Omental fat pad (tissue), 4 donors: ENCODE measurements around the gene ZNF599. TPM values are rescaled to one million over a fixed set of nuclear protein-coding genes. Genes with fewer than 3 reads are reported as not detected.
A peak's percentile ranks its signal among the peaks of the same experiment; 100 is the strongest.

Source experiments
- ATAC-seq: fragments of 150-250 bp; one replicate; pipeline ENCODE4 v1.9.1; 2016; ENCODE audit warnings: mild to moderate bottlenecking, moderate library complexity; ENCODE audit not compliant: low FRiP score
- DNase-seq: peaks from one replicate; pipeline ENCODE4 v3.0.0-alpha.2; 2019; ENCODE audit warnings: low spot score
- total RNA-seq, 4 donors: library from RNA; depleted of rRNA; stranded (reverse); fragments of >200 nt; gene quantifications; one replicate each; pipeline ENCODE4 v1.1.0, GENCODE V29; 2016
- TF ChIP-seq, protein P1 (sequence below), 3 donors: fragments of 450-650 bp; IDR thresholded peaks; one replicate each; pipeline ENCODE4 v1.5.1; 2016 to 2017; ENCODE audit warnings: antibody characterized with exemption in 3 of 3, mild to moderate bottlenecking in 3 of 3, moderate library complexity in 2 of 3

ZNF599 gene
- total RNA-seq, 4 donors from 2014 or later: 3.5 to 9.9 (median 4.6) TPM

GRCh38 chr19:34794066-34794960 is 21.3 kb upstream of the ZNF599 start:
- TF ChIP-seq, protein P1, sequence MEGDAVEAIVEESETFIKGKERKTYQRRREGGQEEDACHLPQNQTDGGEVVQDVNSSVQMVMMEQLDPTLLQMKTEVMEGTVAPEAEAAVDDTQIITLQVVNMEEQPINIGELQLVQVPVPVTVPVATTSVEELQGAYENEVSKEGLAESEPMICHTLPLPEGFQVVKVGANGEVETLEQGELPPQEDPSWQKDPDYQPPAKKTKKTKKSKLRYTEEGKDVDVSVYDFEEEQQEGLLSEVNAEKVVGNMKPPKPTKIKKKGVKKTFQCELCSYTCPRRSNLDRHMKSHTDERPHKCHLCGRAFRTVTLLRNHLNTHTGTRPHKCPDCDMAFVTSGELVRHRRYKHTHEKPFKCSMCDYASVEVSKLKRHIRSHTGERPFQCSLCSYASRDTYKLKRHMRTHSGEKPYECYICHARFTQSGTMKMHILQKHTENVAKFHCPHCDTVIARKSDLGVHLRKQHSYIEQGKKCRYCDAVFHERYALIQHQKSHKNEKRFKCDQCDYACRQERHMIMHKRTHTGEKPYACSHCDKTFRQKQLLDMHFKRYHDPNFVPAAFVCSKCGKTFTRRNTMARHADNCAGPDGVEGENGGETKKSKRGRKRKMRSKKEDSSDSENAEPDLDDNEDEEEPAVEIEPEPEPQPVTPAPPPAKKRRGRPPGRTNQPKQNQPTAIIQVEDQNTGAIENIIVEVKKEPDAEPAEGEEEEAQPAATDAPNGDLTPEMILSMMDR (IDR thresholded peaks at IDR 0.05): no peak
- ATAC-seq (peak; percentile 68), DNase-seq (no peak)

DNA sequence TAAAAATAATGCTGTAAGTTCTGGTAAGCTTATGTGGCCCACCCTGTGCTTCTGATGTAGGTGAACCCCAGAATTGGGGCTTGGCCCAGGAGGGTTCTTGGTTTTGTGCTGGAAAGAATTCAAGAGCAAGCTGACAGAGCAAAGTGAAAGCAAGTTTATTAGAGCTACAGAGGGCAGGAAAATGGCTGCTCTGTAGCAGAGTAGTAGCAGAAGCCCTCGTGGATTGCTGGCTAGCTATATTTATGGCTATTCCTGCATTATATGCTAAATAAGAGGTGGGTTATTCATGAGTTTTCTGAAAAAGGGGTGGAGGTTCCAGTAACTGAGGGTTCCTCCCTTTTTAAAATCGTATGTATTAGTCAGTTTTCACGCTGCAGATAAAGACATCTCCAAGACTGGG is 20.6 kb upstream of the ZNF599 start:
- ATAC-seq: peak; percentile 23
- no peak for DNase-seq
- TF ChIP-seq, protein P1 (IDR thresholded peaks at IDR 0.05): no peak

- ATAC-seq: no peak
- TF ChIP-seq, protein P1 (IDR thresholded peaks at IDR 0.05): no peak
- DNase-seq: no peak
These were observed 15.1 kb upstream of the ZNF599 start for GRCh38 chr19:34788074-34788473.

- TF ChIP-seq, protein P1 (IDR thresholded peaks at IDR 0.05): no peak
- ATAC-seq (no peak), DNase-seq (no peak)
These were observed 14.2 kb upstream of the ZNF599 start for GRCh38 chr19:34787059-34787824.

DNA sequence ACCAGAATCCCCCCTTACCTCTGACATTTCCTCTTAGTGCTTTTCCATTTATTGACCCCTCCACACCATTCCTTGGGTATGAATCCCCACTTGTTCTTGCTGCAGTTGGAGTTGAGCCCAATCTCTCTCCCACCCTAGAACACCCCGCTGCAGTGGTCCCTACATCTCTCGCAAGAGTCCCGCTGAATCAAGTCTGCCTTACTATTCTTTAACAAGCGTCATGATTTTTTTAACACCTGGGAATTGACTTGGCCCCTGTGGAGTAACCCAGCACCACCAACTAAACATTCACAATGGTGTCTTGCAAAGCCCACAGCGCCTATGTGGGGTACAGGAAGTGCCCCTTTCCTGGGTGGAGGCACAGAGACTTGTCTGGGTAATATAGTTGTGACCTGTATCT is 13.2 kb upstream of the ZNF599 start:
- DNase-seq: no peak
- TF ChIP-seq, protein P1 (IDR thresholded peaks at IDR 0.05): no peak

DNA sequence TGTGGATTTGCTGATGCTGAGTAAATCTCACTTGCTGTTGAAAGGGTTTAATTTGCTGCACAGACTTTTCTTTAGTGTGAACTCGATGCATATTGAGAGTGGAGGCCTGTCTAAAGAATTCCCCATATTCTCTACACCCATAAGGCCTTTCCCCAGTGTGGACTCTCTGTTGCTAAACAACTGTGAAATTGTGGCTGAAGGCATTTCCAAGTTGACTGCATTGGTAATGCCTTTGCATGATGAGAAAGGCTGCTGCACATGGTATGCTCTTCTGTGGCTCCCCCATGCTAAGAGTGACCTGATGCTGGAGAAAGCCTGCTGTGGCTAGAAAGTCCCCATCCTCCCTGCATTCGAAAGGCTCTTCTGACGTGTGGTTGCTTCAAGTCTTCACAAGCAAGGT is 6.6 kb upstream of the ZNF599 start:
- TF ChIP-seq, protein P1 (IDR thresholded peaks at IDR 0.05): no peak
- ATAC-seq (no peak), DNase-seq (no peak)

More for the DNA sequence above, 13.2 kb upstream of the ZNF599 start:
- no peak for ATAC-seq
